Astrocyte (in vitro differentiated cells and primary cell): ENCODE data around the gene SEC24D. TPM values are rescaled to one million over a fixed set of nuclear protein-coding genes. Genes with fewer than 3 reads are reported as not detected.

Experiments used
- DNase-seq: peaks from one replicate; pipeline ENCODE4 v3.0.0-alpha.2; 2010; ENCODE audit warnings: low read depth
- FAIRE-seq: peaks from 2 replicates; lab custom pipeline; 2011; peaks lifted over from hg19 to GRCh38; lab: Jason Lieb, UNC
- H2AFZ ChIP-seq: 2 replicates; pipeline ENCODE4 v1.6.0; 2012; ENCODE audit warnings: low read depth, low read length, inconsistent platforms
- H3K27ac ChIP-seq: 2 replicates; pipeline ENCODE4 v1.5.1; 2011; ENCODE audit warnings: low read depth, low read length, inconsistent platforms
- H3K27me3 ChIP-seq: 2 replicates; pipeline ENCODE4 v1.6.0; 2011; ENCODE audit warnings: low read length, inconsistent platforms; ENCODE audit not compliant: insufficient read depth
- H3K36me3 ChIP-seq: 2 replicates; pipeline ENCODE4 v1.5.1; 2011; ENCODE audit warnings: low read length, inconsistent platforms; ENCODE audit not compliant: insufficient read depth
- H3K4me1 ChIP-seq: 2 replicates; pipeline ENCODE4 v1.5.1; 2011; ENCODE audit warnings: low read length, inconsistent platforms; ENCODE audit not compliant: insufficient read depth
- H3K4me2 ChIP-seq: 2 replicates; pipeline ENCODE4 v1.6.0; 2012; ENCODE audit warnings: low read length, inconsistent platforms
- H3K4me3 ChIP-seq: 2 replicates; pipeline ENCODE4 v1.5.1; 2011; ENCODE audit warnings: low read depth, mild to moderate bottlenecking, low read length, inconsistent platforms; ENCODE audit not compliant: insufficient read depth
- H3K79me2 ChIP-seq: 2 replicates; pipeline ENCODE4 v1.6.0; 2012; ENCODE audit warnings: mild to moderate bottlenecking, low read length, inconsistent platforms; ENCODE audit not compliant: insufficient read depth
- H3K9ac ChIP-seq: 2 replicates; pipeline ENCODE4 v1.6.0; 2012; ENCODE audit warnings: mild to moderate bottlenecking, low read length, inconsistent platforms
- H3K9me3 ChIP-seq: 2 replicates; pipeline ENCODE4 v1.5.1; 2012; ENCODE audit warnings: low read depth, mild to moderate bottlenecking, low read length, inconsistent platforms; ENCODE audit not compliant: insufficient read depth
- H4K20me1 ChIP-seq: 2 replicates; pipeline ENCODE4 v1.6.0; 2012; ENCODE audit warnings: low read length, inconsistent platforms; ENCODE audit not compliant: insufficient read depth
- H3K27ac Mint-ChIP-seq: one replicate; pipeline ENCODE4 v1.8.0; 2021; ENCODE audit warnings: mild to moderate bottlenecking, mixed read lengths; ENCODE audit not compliant: unreplicated experiment
- H3K27me3 Mint-ChIP-seq: one replicate; pipeline ENCODE4 v1.8.0; 2021; ENCODE audit warnings: low read depth, mixed read lengths; ENCODE audit not compliant: unreplicated experiment
- H3K36me3 Mint-ChIP-seq: one replicate; pipeline ENCODE4 v1.8.0; 2021; ENCODE audit warnings: low read depth, mixed read lengths; ENCODE audit not compliant: unreplicated experiment
- H3K4me1 Mint-ChIP-seq: one replicate; pipeline ENCODE4 v1.8.0; 2021; ENCODE audit warnings: low read depth, mixed read lengths; ENCODE audit not compliant: unreplicated experiment
- H3K4me3 Mint-ChIP-seq: one replicate; pipeline ENCODE4 v1.8.0; 2021; ENCODE audit warnings: mild to moderate bottlenecking, moderate library complexity, mixed read lengths; ENCODE audit not compliant: unreplicated experiment
- H3K9me3 Mint-ChIP-seq: one replicate; pipeline ENCODE4 v1.8.0; 2021; ENCODE audit warnings: mild to moderate bottlenecking, mixed read lengths; ENCODE audit not compliant: unreplicated experiment
- EZH2 ChIP-seq: IDR thresholded peaks from 2 replicates; pipeline ENCODE4 v1.6.1; 2012; ENCODE audit warnings: mild to moderate bottlenecking, low read length, inconsistent platforms; ENCODE audit not compliant: insufficient read depth
- total RNA-seq: library from RNA; stranded (reverse); gene quantifications from 2 replicates; pipeline ENCODE4 v1.2.1, GENCODE V29; 2021
- TF ChIP-seq, protein P1 (sequence below): IDR thresholded peaks from 2 replicates; pipeline ENCODE4 v1.5.1; 2011; ENCODE audit warnings: low read depth, mild to moderate bottlenecking, inconsistent platforms, low read length, moderate library complexity; ENCODE audit not compliant: insufficient read depth

Gene SEC24D
- total RNA-seq, 1 donor from 2014 or later, result 187 TPM

GRCh38 chr4:118714682-118715081 is 121.2 kb downstream of the SEC24D start:
- Histone ChIP-seq H2AFZ (no peak overlapping the region), H3K9me3 (no peaks in the 10 kb centered on the region), H3K4me2 (no peak overlapping the region), H3K79me2 (no peaks in the 10 kb centered on the region), H3K9ac (no peak overlapping the region), H4K20me1 (peaks cover 6% of the 10 kb centered on the region), H3K4me3 (no peak overlapping the region), H3K4me1 (no peaks in the 10 kb centered on the region), H3K27me3 (no peaks in the 10 kb centered on the region), H3K27ac (no peak overlapping the region), H3K36me3 (peaks cover 14% of the 10 kb centered on the region)
- DNase-seq, result no peak
- Mint-ChIP-seq H3K4me1 (peaks cover 7% of the 10 kb centered on the region), H3K27ac (peak overlapping the region; percentile 69), H3K27me3 (no peaks in the 10 kb centered on the region), H3K4me3 (no peak overlapping the region), H3K36me3 (peaks cover 13% of the 10 kb centered on the region), H3K9me3 (no peaks in the 10 kb centered on the region)
- FAIRE-seq, result no peak
- no peak for TF ChIP-seq EZH2
- TF ChIP-seq, protein P1, sequence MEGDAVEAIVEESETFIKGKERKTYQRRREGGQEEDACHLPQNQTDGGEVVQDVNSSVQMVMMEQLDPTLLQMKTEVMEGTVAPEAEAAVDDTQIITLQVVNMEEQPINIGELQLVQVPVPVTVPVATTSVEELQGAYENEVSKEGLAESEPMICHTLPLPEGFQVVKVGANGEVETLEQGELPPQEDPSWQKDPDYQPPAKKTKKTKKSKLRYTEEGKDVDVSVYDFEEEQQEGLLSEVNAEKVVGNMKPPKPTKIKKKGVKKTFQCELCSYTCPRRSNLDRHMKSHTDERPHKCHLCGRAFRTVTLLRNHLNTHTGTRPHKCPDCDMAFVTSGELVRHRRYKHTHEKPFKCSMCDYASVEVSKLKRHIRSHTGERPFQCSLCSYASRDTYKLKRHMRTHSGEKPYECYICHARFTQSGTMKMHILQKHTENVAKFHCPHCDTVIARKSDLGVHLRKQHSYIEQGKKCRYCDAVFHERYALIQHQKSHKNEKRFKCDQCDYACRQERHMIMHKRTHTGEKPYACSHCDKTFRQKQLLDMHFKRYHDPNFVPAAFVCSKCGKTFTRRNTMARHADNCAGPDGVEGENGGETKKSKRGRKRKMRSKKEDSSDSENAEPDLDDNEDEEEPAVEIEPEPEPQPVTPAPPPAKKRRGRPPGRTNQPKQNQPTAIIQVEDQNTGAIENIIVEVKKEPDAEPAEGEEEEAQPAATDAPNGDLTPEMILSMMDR, result no peak

GRCh38 chr4:118712872-118713271 is 123.1 kb downstream of the SEC24D start:
- Histone ChIP-seq H3K79me2 (no peaks in the 10 kb centered on the region), H3K9ac (no peak overlapping the region), H2AFZ (no peak overlapping the region), H3K9me3 (no peaks in the 10 kb centered on the region), H3K4me1 (no peaks in the 10 kb centered on the region), H3K36me3 (peaks cover 14% of the 10 kb centered on the region), H3K4me3 (no peak overlapping the region), H3K4me2 (no peak overlapping the region), H3K27me3 (no peaks in the 10 kb centered on the region), H4K20me1 (peaks cover 6% of the 10 kb centered on the region), H3K27ac (no peak overlapping the region)
- Mint-ChIP-seq H3K36me3 (peaks cover 10% of the 10 kb centered on the region), H3K27me3 (no peaks in the 10 kb centered on the region), H3K4me3 (no peak overlapping the region), H3K27ac (no peak overlapping the region), H3K9me3 (no peaks in the 10 kb centered on the region), H3K4me1 (peaks cover 7% of the 10 kb centered on the region)
- DNase-seq (peak; percentile 48), FAIRE-seq (no peak)
- TF ChIP-seq, protein P1, result no peak
- TF ChIP-seq EZH2, result no peak

GRCh38 chr4:118711052-118711451 is 124.9 kb downstream of the SEC24D start:
- peaks cover 11% of the 10 kb centered on the region for H3K36me3 Mint-ChIP-seq
- H3K27me3 Mint-ChIP-seq, result no peaks in the 10 kb centered on the region

More at GRCh38 chr4:118711052-118711451, 124.9 kb downstream of the SEC24D start:
- FAIRE-seq (no peak), DNase-seq (no peak)
- TF ChIP-seq EZH2, result no peak
- TF ChIP-seq, protein P1, result no peak
- Mint-ChIP-seq H3K9me3 (no peaks in the 10 kb centered on the region), H3K4me1 (peaks cover 5% of the 10 kb centered on the region), H3K27ac (no peak overlapping the region), H3K4me3 (no peak overlapping the region)
- Histone ChIP-seq H3K27me3 (no peaks in the 10 kb centered on the region), H3K4me2 (no peak overlapping the region), H3K79me2 (no peaks in the 10 kb centered on the region), H3K9me3 (no peaks in the 10 kb centered on the region), H3K4me3 (no peak overlapping the region), H2AFZ (no peak overlapping the region), H3K4me1 (no peaks in the 10 kb centered on the region), H4K20me1 (no peaks in the 10 kb centered on the region), H3K27ac (no peak overlapping the region), H3K36me3 (peaks cover 14% of the 10 kb centered on the region), H3K9ac (no peak overlapping the region)
